Measurements from ENCODE around the gene SERPINA1.

DNA sequence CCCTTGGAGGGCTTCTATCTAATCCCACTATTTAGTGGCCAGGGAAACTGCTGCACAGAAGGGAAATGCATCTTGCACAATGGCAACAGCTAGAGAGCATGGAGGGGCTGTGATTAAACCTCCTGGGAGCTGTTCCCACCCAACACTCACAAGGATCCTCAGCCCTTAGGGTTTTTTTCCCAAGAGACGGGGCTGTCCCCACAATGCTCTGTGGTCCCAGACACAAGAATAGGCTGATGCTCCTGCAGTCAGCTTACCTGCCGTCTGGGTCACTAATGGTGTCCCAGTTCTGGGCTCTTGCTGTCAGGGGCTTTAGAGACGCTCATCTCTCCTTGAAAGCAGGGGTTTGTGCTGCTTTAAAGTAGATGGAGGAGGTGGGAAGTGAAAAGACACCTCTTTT, 4.6 kb downstream of the SERPINA1 start:
- TF ChIP-seq CTCF (conservative IDR thresholded peaks at IDR 0.05; ENCODE audit: low read depth, low read length) = no peak
- no peak for TF ChIP-seq EZH2phosphoT487 (IDR thresholded peaks at IDR 0.05; ENCODE audit: borderline replicate concordance, low read length)
